ENCODE measurements around the gene MOGAT1.

GRCh38 chr2:222736924-222737323, 65.5 kb downstream of the MOGAT1 start:
- no peak for TF ChIP-seq USF2 (IDR thresholded peaks at IDR 0.05; ENCODE audit: low read depth, low read length)
- no peak for TF ChIP-seq POLR2A (IDR thresholded peaks at IDR 0.05; ENCODE audit: low read depth, low read length)
- TF ChIP-seq CTCF (conservative IDR thresholded peaks at IDR 0.05; ENCODE audit: low read depth, low read length) = no peak
- no peak for TF ChIP-seq RCOR1 (IDR thresholded peaks at IDR 0.05; ENCODE audit: insufficient replicate concordance, low read length)
- TF ChIP-seq SMC3 (IDR thresholded peaks at IDR 0.05; ENCODE audit: low read depth, low read length) = no peak
- TF ChIP-seq MAFK (IDR thresholded peaks at IDR 0.05; ENCODE audit: low read depth, low read length) = no peak
- no peak for TF ChIP-seq BHLHE40 (IDR thresholded peaks at IDR 0.05; ENCODE audit: low read depth, low read length)
- no peak for TF ChIP-seq RAD21 (IDR thresholded peaks at IDR 0.05; ENCODE audit: low read length)
- TF ChIP-seq MXI1 (IDR thresholded peaks at IDR 0.05; ENCODE audit: borderline replicate concordance, low read depth, low read length) = no peak
- no peak for TF ChIP-seq MAZ (IDR thresholded peaks at IDR 0.05; ENCODE audit: borderline replicate concordance, low read depth, low read length)
